Stimulated activated naive CD4-positive, alpha-beta T cell treated with Interleukin-2 at 50 U/mL for 16 hours (primary cell): ENCODE results near the gene GJD2.

ENCODE experiments used
- DNase-seq: peaks from one replicate; lab custom pipeline; 2025; lab: John Stamatoyannopoulos, UW

The GJD2 gene

DNA sequence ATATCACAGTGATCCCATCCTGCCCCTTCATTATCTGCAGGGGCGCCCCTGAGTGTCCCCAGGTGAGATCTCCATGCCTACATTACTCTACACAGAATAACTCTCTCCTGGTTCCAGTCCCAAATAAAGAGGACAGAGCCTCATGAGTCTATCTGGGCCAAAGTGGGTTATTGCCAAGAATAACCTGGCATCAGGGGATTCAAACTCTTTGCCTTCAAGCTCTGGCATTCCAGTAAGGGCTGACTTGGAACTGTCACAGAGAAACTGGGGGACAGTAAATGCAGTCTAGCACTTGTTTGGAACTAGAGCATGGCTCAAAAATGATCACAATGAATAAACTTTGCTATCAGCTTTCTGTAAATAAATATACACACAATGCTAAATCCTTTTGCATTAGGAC is 30.3 kb downstream of the GJD2 start:
- no peak for DNase-seq

DNA sequence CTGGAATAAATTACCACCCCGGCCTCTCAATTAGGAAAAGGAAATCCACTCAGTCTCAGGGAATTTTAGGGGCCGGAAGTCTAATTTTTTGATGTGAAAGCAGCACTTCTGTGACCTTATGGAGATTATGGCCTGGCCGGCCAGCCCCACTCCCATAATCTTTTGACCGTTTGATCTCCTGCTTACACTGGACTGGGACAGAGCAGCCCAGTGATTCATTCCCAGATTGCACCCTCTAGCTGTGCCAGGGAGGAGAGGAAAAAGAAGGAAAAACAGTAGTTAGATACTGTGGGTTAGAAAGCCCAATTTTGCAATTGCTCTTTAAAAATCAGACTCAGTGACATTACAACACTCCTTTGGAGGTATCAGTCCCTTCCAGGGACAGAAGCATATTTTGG is 32.4 kb downstream of the GJD2 start:
- no peak for DNase-seq

DNA sequence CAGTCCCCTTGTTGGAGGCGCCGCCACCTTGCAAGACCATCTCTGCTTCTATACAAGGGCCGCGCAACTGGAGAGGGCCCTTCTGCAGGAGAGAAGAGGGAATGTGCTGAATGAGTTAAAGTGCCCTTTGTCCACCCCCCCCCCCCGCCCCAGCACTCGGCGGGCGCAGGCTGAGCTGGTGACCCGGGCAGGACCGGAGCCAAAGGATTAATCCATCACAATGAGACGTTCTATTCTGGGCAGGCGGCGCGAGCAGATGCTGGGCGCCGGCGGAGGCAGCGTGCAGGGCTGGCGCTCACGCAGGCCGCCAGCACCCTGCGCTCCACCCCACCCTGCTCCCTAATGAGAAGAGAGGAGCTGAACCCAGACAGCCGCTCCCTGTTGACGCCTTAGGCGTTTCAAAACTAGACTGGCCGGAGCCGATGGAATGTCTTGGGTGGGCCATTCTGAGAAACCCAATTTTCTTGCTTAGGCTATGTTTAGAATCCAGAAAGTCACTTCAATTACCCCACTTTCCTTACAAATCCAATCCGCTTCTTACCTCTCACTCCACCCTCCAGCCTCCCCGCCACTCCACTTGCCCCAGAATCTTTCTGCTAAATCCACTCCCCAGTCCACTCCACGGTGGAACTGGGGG is 32.9 kb downstream of the GJD2 start:
- DNase-seq: no peak

DNA sequence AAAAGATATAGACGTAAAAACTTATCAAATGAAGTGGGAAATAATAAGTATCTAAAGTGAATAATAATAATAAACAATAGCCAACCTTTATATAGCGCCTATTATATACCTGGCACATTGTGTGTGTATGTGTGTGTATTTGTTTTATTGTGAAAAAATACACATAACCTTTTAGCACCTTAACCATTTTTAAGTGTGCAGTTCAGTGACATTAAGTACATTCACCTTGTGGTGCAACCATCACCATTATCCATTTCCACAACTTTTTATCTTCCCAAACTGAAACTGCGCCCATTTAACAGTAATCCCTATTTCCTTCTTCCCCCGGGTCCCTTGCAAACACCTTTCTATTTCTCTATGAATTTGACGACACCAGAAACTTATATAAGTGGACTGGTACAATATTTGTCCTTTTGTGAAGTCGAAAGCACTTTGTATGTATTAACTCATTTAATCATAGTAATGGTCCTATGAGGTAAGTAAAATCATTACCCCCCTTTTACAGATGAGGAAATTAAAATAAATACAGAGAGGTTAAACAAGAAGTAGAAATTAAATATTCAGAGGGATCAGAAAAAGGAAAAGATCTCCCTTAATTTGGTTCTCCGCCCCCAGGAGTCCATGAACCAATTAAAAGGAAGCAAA is 33.5 kb downstream of the GJD2 start:
- no peak for DNase-seq

DNA sequence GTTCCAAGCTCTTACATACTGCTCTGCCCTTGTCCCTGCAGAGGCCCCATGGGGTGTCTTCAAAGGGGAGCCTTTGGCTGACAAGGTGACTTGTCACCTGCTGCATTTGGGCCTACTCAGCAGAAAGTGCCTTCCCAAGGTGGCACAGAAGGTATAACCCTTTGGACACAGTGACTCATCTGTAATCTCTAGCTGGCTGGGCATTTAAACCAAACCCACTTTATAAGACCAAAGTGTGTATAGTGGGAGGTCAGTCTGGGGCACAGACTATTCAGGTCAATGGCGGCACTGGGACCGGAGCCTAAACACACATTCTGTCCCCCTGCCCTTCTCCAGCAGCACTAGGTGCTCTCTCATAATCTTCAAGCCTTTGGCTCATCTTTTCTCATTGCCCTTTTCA is 35.1 kb downstream of the GJD2 start:
- no peak for DNase-seq

DNA sequence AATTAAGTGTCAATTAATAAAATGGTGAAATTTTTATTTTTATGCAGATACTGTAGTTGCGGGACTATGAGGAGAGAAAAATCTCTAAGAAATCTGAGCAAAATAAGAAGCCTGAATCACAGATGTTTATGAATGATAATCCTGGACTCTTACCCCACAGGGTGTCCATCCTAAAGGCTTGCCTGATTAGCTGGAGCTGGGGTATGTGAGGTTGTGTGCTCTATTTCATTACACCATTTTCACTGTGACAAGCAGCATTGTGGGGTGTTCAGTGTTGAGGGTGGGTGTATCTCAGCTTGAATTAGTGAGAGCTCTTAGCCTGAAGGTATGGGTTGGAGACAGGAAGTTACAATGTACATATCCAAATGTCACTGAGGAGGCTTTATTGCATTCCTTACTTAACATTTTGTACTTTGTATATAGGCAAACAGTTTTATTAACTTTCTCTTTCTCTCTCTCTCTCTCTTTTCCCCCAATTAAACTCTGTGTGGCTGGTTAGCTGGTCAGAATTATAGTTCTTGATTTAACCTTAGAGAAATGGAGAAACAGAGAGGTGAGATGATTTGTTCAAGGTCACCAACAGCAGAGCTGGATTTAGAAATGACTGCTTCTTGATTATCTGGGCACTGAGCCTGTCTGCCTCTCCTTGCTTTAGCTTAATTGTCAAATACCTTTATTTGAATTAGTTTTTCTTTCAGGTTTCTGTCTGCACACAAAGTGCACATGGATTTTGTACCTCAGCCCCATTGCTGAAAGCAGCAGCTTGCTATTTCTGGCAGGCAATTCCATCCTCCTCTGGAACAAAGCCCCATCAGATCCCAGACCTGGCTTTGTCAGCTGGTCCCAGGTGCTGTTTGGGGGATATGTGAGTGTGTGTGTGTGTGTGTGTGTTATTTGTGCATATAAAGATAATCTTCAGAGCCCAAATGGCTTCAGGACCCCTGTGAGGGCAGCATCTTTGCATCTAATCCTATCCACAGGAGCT is 35.8 kb downstream of the GJD2 start:
- DNase-seq: no peak

DNA sequence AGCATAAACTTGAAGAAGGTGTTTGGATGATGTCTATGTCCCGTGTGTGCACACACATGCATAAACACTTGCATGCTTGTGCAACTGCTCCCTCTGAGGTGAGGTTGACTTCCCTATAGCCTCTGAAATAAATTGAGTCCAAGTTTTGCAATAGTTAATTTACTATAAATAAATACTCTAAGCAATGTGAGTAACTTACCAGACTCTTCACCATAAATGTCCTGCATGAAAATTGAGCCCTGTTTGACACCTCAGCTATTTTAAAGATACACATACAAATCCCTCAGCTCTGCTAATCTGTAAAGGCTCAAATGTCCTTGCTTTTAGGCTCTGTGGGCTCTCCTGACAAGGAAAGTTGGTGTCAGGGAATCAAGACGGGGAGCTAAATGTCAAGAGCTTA is 37.1 kb downstream of the GJD2 start:
- no peak for DNase-seq

DNA sequence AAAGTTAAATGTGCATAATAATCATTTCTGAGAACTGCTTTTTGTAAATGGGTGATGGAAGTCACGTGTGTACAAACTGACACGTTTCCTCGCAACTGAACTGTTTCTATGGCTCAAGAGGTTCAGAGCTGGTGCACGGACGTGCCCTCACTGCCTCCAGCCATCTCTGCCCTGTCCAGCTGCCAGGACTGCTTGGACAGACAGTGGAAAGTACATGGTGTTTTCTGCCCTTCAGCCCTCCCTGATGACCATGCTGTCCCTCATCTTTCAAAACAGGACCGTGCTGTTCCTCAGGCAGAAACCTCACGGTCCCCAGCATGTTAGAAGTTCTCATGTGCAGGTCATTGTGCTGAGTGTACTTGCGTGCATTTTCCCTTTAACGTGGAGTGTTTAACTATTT is 38.7 kb downstream of the GJD2 start:
- DNase-seq: no peak

DNA sequence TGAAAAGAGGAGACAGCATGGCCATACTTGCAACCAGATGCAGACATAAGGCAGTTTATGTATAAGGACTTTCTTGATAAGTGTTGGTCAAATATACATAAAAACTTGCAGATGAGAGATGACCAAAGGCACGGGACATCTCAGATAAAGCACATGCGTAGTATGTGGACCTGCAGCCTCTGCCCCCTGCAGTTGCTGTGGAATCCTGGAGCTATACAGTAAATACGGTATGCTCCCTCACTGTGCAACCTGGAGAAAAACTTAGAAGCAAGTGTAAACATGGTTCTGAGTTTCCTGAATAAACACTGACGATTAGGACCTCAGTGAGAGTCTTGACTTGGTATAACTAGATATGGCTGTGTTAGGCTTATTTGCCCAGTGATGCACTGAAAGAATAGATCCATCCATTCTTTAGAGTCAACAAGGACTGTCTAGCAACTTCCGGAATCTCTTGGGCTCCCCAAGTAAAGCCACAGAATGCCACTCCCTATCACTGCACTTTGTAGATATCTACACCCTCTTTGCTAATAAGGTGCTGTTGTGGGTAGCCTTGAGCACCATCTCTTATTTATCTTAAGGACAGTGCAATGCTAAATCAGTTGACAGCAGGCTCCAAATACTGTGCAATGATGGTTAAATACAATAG is 40.2 kb downstream of the GJD2 start:
- DNase-seq: no peak

DNA sequence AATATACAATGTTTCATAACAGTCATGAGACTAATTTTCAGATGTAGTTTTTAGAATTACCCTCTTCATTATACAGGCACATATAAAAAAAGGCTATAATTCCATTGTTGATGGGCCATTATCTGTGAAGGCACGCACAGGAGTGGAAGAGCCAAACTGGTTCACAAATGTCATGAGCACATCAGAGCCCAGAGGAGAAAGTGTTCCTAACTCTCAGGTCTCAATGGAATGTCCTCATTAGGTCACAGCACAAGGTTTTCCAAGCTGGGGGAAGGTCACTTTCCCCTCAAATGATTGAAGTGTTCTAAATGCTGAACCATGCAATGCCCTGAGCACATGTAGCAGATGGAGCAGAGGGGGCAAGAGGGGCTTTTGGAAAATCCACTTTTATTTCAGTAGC is 41.2 kb downstream of the GJD2 start:
- DNase-seq: no peak

DNA sequence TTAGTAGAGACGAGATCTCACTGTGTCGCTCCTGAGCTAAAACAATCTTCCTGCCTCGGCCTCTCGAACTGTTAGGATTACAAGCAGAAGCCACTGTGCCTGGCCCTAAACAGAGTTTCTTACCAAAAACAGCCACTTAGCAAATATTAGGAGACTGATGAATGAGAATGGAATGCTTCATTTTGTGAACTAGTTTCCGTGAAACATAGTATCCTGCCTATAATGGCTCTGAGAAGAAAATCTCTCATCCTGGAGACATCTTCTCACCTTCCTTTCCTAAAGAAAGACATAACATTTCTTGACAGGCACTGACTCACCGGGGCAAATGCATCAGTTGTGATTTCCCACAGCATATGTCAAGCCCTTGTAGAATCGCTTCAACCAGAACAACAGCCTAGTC is 44.9 kb downstream of the GJD2 start:
- DNase-seq: no peak

DNA sequence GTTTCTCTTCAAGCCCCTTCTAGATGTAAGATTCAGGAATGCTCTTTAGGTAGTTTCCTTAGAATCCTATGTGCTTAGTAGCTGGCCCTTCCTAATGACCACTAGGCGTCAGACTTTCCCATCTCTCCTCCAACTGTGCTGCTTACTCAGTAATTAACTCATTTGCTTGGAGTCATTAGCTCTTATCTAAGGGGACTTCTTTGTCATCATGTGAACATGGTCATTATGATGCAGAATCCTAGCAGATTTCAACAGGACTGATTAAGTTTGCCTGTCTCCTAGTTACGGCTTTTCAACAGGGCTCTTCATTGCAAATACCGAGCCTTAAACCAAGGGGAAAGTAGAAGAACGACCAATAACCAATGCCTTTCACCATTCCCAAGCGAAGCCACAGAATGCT is 46.4 kb downstream of the GJD2 start:
- DNase-seq: no peak

DNA sequence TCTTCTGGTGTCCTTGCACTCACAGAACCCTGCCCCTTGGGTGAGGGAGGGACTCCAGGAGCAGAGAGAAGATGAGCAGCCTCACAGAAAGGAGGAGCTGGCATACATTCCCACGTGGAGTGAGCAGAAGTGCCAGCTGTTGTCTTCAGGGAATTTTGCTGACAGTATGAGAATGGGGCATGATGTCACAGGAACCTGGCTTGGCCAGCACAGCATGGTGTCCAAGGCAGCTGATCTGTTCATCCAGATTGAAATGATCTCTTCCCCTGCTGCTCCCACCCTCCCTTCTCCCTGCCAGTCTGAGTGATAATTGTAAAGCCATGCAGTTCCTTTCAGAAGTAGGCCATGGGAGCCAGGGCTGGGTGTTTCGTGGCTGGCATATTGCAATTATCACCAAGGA is 53.3 kb downstream of the GJD2 start:
- DNase-seq: no peak
